ENCODE data around the gene ARHGEF37. TPM values are rescaled to one million over a fixed set of nuclear protein-coding genes. Genes with fewer than 3 reads are reported as not detected.

Gene ARHGEF37
- total and polyA plus RNA-seq, 2 of the 8 experiments (the other 6 are each of a cell fraction or from before 2014, with no cell fraction given), result 0.21 to 0.48 TPM

GRCh38 chr5:149681922-149682321 lies 100.6 kb downstream of the ARHGEF37 start (continued):
- TF ChIP-seq ATF3 (IDR thresholded peaks at IDR 0.05; ENCODE audit: insufficient read depth, low read depth, low read length) (no peak), SP2 (IDR thresholded peaks at IDR 0.05; ENCODE audit: low read length) (no peak), JUN (IDR thresholded peaks at IDR 0.05; ENCODE audit: low read depth, low read length) (no peak)
